Measurements from ENCODE around the gene UBASH3B.
A peak's percentile ranks its signal among the peaks of the same experiment; 100 is the strongest.

UBASH3B gene

DNA sequence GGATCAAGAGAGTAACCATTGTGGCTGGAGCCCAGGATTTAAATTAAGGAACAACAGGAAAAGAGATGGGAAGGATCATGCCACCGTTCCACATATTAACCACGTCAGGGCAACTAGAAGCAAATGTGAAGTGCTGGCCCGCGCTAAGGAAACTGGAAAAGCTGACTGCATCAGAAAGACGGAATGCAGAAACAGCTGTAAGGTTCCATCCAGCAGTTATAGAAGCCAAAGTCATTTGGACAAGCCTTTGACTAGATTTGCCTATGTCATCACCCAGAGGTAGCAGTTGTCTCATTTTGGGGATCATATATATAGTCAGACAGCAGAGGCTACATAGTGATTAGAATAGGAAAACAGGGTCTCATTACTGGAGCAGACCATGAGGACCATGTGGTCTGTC, 139.8 kb downstream of the UBASH3B start:
- Histone ChIP-seq H3K27me3 (ENCODE audit: insufficient read depth, low read length, poor library complexity, severe bottlenecking) (no peaks in the 10 kb centered on the region), H3K36me3 (ENCODE audit: insufficient read depth, low read length) (peaks cover 81% of the 10 kb centered on the region), H2AFZ (ENCODE audit: low read length) (no peak overlapping the region), H4K20me1 (ENCODE audit: insufficient read depth, low read length, poor library complexity, severe bottlenecking) (no peaks in the 10 kb centered on the region), H3K9ac (ENCODE audit: low read depth, low read length, poor library complexity, severe bottlenecking) (no peak overlapping the region), H3K9me3 (ENCODE audit: insufficient read depth, low read depth, low read length) (no peaks in the 10 kb centered on the region), H3K4me1 (ENCODE audit: insufficient read depth, low read length, poor library complexity, severe bottlenecking) (no peaks in the 10 kb centered on the region), H3K79me2 (ENCODE audit: insufficient read depth, low read length) (no peaks in the 10 kb centered on the region), H3F3A (ENCODE audit: low read depth) (no peaks in the 10 kb centered on the region), H3K4me3 (ENCODE audit: low read length, poor library complexity, severe bottlenecking) (no peak overlapping the region), H3K4me2 (ENCODE audit: low read depth, low read length, poor library complexity, severe bottlenecking) (no peak overlapping the region), H3K9me2 (replicated peaks; ENCODE audit: low read depth, low read length) (no peaks in the 10 kb centered on the region)
- TF ChIP-seq, protein P1, sequence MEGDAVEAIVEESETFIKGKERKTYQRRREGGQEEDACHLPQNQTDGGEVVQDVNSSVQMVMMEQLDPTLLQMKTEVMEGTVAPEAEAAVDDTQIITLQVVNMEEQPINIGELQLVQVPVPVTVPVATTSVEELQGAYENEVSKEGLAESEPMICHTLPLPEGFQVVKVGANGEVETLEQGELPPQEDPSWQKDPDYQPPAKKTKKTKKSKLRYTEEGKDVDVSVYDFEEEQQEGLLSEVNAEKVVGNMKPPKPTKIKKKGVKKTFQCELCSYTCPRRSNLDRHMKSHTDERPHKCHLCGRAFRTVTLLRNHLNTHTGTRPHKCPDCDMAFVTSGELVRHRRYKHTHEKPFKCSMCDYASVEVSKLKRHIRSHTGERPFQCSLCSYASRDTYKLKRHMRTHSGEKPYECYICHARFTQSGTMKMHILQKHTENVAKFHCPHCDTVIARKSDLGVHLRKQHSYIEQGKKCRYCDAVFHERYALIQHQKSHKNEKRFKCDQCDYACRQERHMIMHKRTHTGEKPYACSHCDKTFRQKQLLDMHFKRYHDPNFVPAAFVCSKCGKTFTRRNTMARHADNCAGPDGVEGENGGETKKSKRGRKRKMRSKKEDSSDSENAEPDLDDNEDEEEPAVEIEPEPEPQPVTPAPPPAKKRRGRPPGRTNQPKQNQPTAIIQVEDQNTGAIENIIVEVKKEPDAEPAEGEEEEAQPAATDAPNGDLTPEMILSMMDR (conservative IDR thresholded peaks at IDR 0.05; ENCODE audit: low read length) = no peak
- TF ChIP-seq EZH2phosphoT487 (IDR thresholded peaks at IDR 0.05; ENCODE audit: borderline replicate concordance) = no peak

DNA sequence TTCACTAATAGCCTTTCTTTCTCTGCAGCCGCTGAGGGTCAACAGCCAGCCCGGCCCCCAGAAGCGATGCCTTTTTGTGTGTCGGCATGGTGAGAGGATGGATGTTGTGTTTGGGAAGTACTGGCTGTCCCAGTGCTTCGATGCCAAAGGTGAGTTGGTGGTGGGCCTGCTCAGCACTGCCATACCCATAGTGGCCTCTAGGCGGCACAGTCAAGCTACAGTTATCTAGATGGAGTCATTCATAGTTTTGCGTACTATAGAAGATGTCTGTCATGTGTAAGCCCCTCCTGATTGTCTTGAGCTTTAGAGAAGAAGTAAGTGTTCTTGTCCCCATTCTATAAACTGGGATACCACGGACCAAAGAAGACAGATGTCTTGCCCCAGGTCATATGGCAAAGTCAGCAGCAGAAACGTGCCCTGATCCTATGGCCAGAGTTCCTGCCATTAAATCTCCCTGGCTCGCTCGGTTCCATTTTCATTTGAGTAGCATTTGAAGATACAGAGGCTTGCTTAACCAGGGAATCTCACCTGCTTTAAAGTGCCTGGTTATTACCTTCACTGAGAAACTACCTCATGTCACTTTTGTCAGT, 140.7 kb downstream of the UBASH3B start:
- no peaks in the 10 kb centered on the region for H3K9me2 ChIP-seq (replicated peaks; ENCODE audit: low read depth, low read length)
- no peaks in the 10 kb centered on the region for H3F3A ChIP-seq (ENCODE audit: low read depth)
- H4K20me1 ChIP-seq (ENCODE audit: insufficient read depth, low read length, poor library complexity, severe bottlenecking) = no peaks in the 10 kb centered on the region
- H2AFZ ChIP-seq (ENCODE audit: low read length) = no peak overlapping the region
- no peaks in the 10 kb centered on the region for H3K9me3 ChIP-seq (ENCODE audit: insufficient read depth, low read depth, low read length)
- no peak overlapping the region for H3K9ac ChIP-seq (ENCODE audit: low read depth, low read length, poor library complexity, severe bottlenecking)
- H3K4me1 ChIP-seq (ENCODE audit: insufficient read depth, low read length, poor library complexity, severe bottlenecking) = no peaks in the 10 kb centered on the region
- no peak for TF ChIP-seq EZH2phosphoT487 (IDR thresholded peaks at IDR 0.05; ENCODE audit: borderline replicate concordance)
- TF ChIP-seq, protein P1 (conservative IDR thresholded peaks at IDR 0.05; ENCODE audit: low read length) = peak; percentile 97
- H3K4me3 ChIP-seq (ENCODE audit: low read length, poor library complexity, severe bottlenecking) = no peak overlapping the region
- peaks cover 80% of the 10 kb centered on the region for H3K36me3 ChIP-seq (ENCODE audit: insufficient read depth, low read length)
- no peaks in the 10 kb centered on the region for H3K27me3 ChIP-seq (ENCODE audit: insufficient read depth, low read length, poor library complexity, severe bottlenecking)
- no peaks in the 10 kb centered on the region for H3K79me2 ChIP-seq (ENCODE audit: insufficient read depth, low read length)
- no peak overlapping the region for H3K4me2 ChIP-seq (ENCODE audit: low read depth, low read length, poor library complexity, severe bottlenecking)

DNA sequence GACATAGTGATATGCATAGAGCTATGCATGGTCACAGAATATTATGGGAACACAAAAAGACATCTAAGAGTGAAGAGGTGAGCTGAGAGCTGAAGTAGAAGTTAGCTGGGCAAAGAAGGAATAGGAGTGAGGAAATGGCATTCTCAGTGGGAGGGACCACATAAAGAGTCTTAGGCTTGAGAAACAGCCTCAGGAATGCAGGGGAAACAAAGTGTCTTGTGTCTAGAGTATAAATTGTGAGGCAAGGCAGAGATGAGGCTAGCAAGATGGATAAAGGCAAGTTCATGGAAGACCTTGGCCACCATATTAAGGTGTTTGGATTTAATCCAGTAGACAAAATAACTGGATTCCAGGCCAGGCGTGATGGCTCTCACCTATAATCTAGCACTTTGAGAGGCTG, 142.1 kb downstream of the UBASH3B start:
- Histone ChIP-seq H3F3A (ENCODE audit: low read depth) (no peaks in the 10 kb centered on the region), H3K9ac (ENCODE audit: low read depth, low read length, poor library complexity, severe bottlenecking) (no peak overlapping the region)

More for the DNA sequence above, 142.1 kb downstream of the UBASH3B start:
- Histone ChIP-seq H3K9me3 (ENCODE audit: insufficient read depth, low read depth, low read length) (no peaks in the 10 kb centered on the region), H4K20me1 (ENCODE audit: insufficient read depth, low read length, poor library complexity, severe bottlenecking) (no peaks in the 10 kb centered on the region), H3K27me3 (ENCODE audit: insufficient read depth, low read length, poor library complexity, severe bottlenecking) (no peaks in the 10 kb centered on the region), H3K4me1 (ENCODE audit: insufficient read depth, low read length, poor library complexity, severe bottlenecking) (no peaks in the 10 kb centered on the region), H3K79me2 (ENCODE audit: insufficient read depth, low read length) (no peaks in the 10 kb centered on the region), H2AFZ (ENCODE audit: low read length) (no peak overlapping the region), H3K4me3 (ENCODE audit: low read length, poor library complexity, severe bottlenecking) (no peak overlapping the region), H3K36me3 (ENCODE audit: insufficient read depth, low read length) (peaks cover 83% of the 10 kb centered on the region), H3K9me2 (replicated peaks; ENCODE audit: low read depth, low read length) (no peaks in the 10 kb centered on the region), H3K4me2 (ENCODE audit: low read depth, low read length, poor library complexity, severe bottlenecking) (no peak overlapping the region)
- TF ChIP-seq EZH2phosphoT487 (IDR thresholded peaks at IDR 0.05; ENCODE audit: borderline replicate concordance) = no peak
- TF ChIP-seq, protein P1 (conservative IDR thresholded peaks at IDR 0.05; ENCODE audit: low read length) = no peak
